ENCODE data around the gene EPB41L4A. TPM values are rescaled to one million over a fixed set of nuclear protein-coding genes. Genes with fewer than 3 reads are reported as not detected.

Gene EPB41L4A
- total and polyA plus RNA-seq, 2 donors (not counting 3 experiments of a cell fraction or from before 2014, with no cell fraction given): 6.0 to 17.9 TPM

DNA sequence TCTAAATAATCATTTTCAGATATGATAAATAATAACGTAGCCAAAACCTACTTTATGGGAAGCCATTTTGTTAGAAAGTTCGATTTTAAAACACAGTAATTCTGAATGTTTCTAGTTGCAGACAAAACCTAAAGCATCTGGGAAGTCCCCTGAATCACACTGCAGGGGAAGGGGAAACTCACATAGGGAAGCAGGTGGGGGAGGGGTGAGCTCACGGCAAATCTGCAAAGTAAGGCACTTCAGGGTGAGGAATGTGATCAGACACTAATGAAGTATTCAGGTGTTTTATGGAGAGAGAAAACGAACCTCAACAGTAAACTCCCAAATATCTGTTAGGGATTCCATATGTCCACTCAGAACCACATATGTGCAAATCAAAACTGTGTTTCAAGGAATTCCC is 70.7 kb downstream of the EPB41L4A start:
- no peak for DNase-seq (ENCODE audit: low read depth, low spot score)
- POLR2A ChIA-PET: interaction anchor here (1.3 kb wide), 1 partner anchor 9 kb away, joined by 4 read pairs; no protein-coding TSS in a partner anchor
- H4K20me1 ChIP-seq (replicated peaks; ENCODE audit: control insufficient read depth, extremely low read depth, insufficient read depth, low read length): no peaks in the 10 kb centered on the region
- H3K79me2 ChIP-seq (ENCODE audit: control insufficient read depth, insufficient read depth, low read length): no peaks in the 10 kb centered on the region
- H3K27me3 ChIP-seq (ENCODE audit: control insufficient read depth in 2 of 2, insufficient read depth in 2 of 2, low read length in 2 of 2): no peaks in the 10 kb centered on the region
- TF ChIP-seq MYC (IDR thresholded peaks at IDR 0.05; ENCODE audit: low read depth, low read length) (no peak), JUN (IDR thresholded peaks at IDR 0.05; ENCODE audit: borderline replicate concordance, insufficient read depth, insufficient read length, low read depth) (no peak), POLR2A (IDR thresholded peaks at IDR 0.05; ENCODE audit: low read depth, low read length) (no peak), POLR2AphosphoS5 (IDR thresholded peaks at IDR 0.05; ENCODE audit: insufficient read depth, low read depth, low read length) (no peak), FOS (IDR thresholded peaks at IDR 0.05; ENCODE audit: borderline replicate concordance, insufficient read depth, low read length) (no peak), GATA2 (IDR thresholded peaks at IDR 0.05; ENCODE audit: insufficient read depth, insufficient read length, low read depth, low read length) (no peak), EZH2 (IDR thresholded peaks at IDR 0.05; ENCODE audit: borderline replicate concordance, low read depth, low read length, severe bottlenecking) (no peak)
- TF ChIP-seq, protein P1, sequence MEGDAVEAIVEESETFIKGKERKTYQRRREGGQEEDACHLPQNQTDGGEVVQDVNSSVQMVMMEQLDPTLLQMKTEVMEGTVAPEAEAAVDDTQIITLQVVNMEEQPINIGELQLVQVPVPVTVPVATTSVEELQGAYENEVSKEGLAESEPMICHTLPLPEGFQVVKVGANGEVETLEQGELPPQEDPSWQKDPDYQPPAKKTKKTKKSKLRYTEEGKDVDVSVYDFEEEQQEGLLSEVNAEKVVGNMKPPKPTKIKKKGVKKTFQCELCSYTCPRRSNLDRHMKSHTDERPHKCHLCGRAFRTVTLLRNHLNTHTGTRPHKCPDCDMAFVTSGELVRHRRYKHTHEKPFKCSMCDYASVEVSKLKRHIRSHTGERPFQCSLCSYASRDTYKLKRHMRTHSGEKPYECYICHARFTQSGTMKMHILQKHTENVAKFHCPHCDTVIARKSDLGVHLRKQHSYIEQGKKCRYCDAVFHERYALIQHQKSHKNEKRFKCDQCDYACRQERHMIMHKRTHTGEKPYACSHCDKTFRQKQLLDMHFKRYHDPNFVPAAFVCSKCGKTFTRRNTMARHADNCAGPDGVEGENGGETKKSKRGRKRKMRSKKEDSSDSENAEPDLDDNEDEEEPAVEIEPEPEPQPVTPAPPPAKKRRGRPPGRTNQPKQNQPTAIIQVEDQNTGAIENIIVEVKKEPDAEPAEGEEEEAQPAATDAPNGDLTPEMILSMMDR (IDR thresholded peaks at IDR 0.05; ENCODE audit: extremely low read depth in 1 of 2, insufficient read depth in 1 of 2, low read depth in 1 of 2, low read length in 2 of 2): no peak
- TF ChIP-seq, protein P2, sequence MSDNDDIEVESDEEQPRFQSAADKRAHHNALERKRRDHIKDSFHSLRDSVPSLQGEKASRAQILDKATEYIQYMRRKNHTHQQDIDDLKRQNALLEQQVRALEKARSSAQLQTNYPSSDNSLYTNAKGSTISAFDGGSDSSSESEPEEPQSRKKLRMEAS (IDR thresholded peaks at IDR 0.05; ENCODE audit: insufficient read depth, insufficient read length): no peak
- dilution Hi-C loops (cut with MboI; ENCODE audit: extremely low pct_ligation_motif_present, low sequenced_read_pairs) (no loop called here), intact Hi-C loops (cut with micrococcal nuclease) (no loop called here)
- H3K4me2 ChIP-seq (ENCODE audit: insufficient read depth, low read length): no peak overlapping the region
- CTCF ChIA-PET: interaction anchor here (0.9 kb wide), 1 partner anchor 19 kb away, joined by 3 read pairs; no protein-coding TSS in a partner anchor
- no peaks in the 10 kb centered on the region for H3K36me3 ChIP-seq (ENCODE audit: control insufficient read depth in 2 of 2, extremely low read depth in 1 of 2, insufficient read depth in 2 of 2, low read length in 2 of 2)
- no peaks in the 10 kb centered on the region for H3K9me1 ChIP-seq (replicated peaks; ENCODE audit: control insufficient read depth, extremely low read depth, insufficient read depth, low read length)
- H3K4me1 ChIP-seq (ENCODE audit: control insufficient read depth, extremely low read depth, insufficient read depth, low read length): peaks cover 3% of the 10 kb centered on the region
- no peaks in the 10 kb centered on the region for H3K9me3 ChIP-seq (replicated peaks; ENCODE audit: control insufficient read depth, insufficient read depth, low read length)
- no TSS peak for BruUV-seq (replicated peaks)
- FAIRE-seq: no peak
- no peak overlapping the region for H3K27ac ChIP-seq (ENCODE audit: insufficient read depth, low read depth, low read length)
- no peak overlapping the region for H3K4me3 ChIP-seq (replicated peaks in 1 of 3; ENCODE audit: insufficient read depth in 1 of 3, low read depth in 1 of 3, low read length in 3 of 3)
- no peak overlapping the region for H2AFZ ChIP-seq (ENCODE audit: low read depth, low read length)
- no peak overlapping the region for H3K9ac ChIP-seq (replicated peaks; ENCODE audit: extremely low read depth, insufficient read depth, low read length)
